ENCODE measurements around the gene RAB4B. TPM values are rescaled to one million over a fixed set of nuclear protein-coding genes. Genes with fewer than 3 reads are reported as not detected.

The RAB4B gene
- total and polyA plus RNA-seq, 2 of the 13 experiments (the other 11 are each of a cell fraction or from before 2014, with no cell fraction given), result 3.3 to 5.4 TPM

- TF ChIP-seq, protein P1, sequence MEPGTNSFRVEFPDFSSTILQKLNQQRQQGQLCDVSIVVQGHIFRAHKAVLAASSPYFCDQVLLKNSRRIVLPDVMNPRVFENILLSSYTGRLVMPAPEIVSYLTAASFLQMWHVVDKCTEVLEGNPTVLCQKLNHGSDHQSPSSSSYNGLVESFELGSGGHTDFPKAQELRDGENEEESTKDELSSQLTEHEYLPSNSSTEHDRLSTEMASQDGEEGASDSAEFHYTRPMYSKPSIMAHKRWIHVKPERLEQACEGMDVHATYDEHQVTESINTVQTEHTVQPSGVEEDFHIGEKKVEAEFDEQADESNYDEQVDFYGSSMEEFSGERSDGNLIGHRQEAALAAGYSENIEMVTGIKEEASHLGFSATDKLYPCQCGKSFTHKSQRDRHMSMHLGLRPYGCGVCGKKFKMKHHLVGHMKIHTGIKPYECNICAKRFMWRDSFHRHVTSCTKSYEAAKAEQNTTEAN (CRISPR knock-in tag; conservative IDR thresholded peaks at IDR 0.05), result no peak
- TF ChIP-seq TGIF2 (CRISPR knock-in tag; IDR thresholded peaks at IDR 0.05) (0 out of 2 replicates have a peak, but pooled peaks have one; percentile 21), NR2F6 (IDR thresholded peaks at IDR 0.05) (peak; percentile 52), NR2F6 (CRISPR knock-in tag; IDR thresholded peaks at IDR 0.05) (0 out of 2 replicates have a peak, but pooled peaks have one; percentile 53), ATF4 (CRISPR knock-in tag; IDR thresholded peaks at IDR 0.05) (peak in 1 of 2 experiments; percentile 91; a peak in 2 of 4 replicates), CEBPG (CRISPR knock-in tag; IDR thresholded peaks at IDR 0.05) (peak; percentile 90), GATAD2A (CRISPR knock-in tag; IDR thresholded peaks at IDR 0.05) (peak; percentile 51), KLF16 (CRISPR knock-in tag; IDR thresholded peaks at IDR 0.05) (no peak), TEAD3 (CRISPR knock-in tag; optimal IDR thresholded peaks at IDR 0.05; ENCODE audit: borderline replicate concordance) (peak; percentile 78), ZNF619 (CRISPR knock-in tag; IDR thresholded peaks at IDR 0.05) (0 out of 2 replicates have a peak, but pooled peaks have one; percentile 34), ATF7 (IDR thresholded peaks at IDR 0.05) (peak; percentile 56; the same call in 1 of the 2 replicates), ATF7 (CRISPR knock-in tag; IDR thresholded peaks at IDR 0.05) (no peak), NCOA2 (CRISPR knock-in tag; IDR thresholded peaks at IDR 0.05) (no peak), CEBPB (IDR thresholded peaks at IDR 0.05; ENCODE audit: borderline replicate concordance, low read depth, low read length) (peak; percentile 87), NR2F1 (CRISPR knock-in tag; IDR thresholded peaks at IDR 0.05) (0 out of 4 replicates have a peak, but pooled peaks of 1 of the 2 experiments have one; percentile 30), ZFP41 (CRISPR knock-in tag; IDR thresholded peaks at IDR 0.05; ENCODE audit: borderline replicate concordance) (no peak), DR1 (CRISPR knock-in tag; IDR thresholded peaks at IDR 0.05) (no peak)
- TF ChIP-seq, protein P2, sequence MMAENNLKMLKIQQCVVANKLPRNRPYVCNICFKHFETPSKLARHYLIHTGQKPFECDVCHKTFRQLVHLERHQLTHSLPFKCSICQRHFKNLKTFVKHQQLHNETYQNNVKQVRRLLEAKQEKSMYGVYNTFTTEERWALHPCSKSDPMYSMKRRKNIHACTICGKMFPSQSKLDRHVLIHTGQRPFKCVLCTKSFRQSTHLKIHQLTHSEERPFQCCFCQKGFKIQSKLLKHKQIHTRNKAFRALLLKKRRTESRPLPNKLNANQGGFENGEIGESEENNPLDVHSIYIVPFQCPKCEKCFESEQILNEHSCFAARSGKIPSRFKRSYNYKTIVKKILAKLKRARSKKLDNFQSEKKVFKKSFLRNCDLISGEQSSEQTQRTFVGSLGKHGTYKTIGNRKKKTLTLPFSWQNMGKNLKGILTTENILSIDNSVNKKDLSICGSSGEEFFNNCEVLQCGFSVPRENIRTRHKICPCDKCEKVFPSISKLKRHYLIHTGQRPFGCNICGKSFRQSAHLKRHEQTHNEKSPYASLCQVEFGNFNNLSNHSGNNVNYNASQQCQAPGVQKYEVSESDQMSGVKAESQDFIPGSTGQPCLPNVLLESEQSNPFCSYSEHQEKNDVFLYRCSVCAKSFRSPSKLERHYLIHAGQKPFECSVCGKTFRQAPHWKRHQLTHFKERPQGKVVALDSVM (CRISPR knock-in tag; IDR thresholded peaks at IDR 0.05), result peak; percentile 15; the same call in 1 of the 2 replicates
Measured at GRCh38 chr19:40745402-40745780, 32.7 kb upstream of the RAB4B start (continued).
